PC-9 (cell line): ENCODE data around the gene ABI2. TPM values are rescaled to one million over a fixed set of nuclear protein-coding genes. Genes with fewer than 3 reads are reported as not detected.

Experiments
- BruUV-seq: library from RNA; stranded (reverse); fragments of 400-500 nt; replicated peaks from 2 replicates; lab custom pipeline; 2021; lab: Mats Ljungman, UMichigan
- CTCF ChIA-PET: fragments of 300-600 bp; sonication (Branson Sonifier 250); formaldehyde crosslinking; loops from one replicate; lab custom pipeline; 2022; ENCODE audit warnings: antibody characterized with exemption; lab: Charles Lee
- POLR2A ChIA-PET: fragments of 300-600 bp; sonication (Branson Sonifier 250); formaldehyde crosslinking; loops from one replicate; lab custom pipeline; 2022; ENCODE audit warnings: antibody characterized with exemption; ENCODE audit not compliant: unreplicated experiment; lab: Charles Lee
- DNase-seq, 2 experiments: peaks; one replicate each; pipeline versions ENCODE4 v3.0.0 to v3.0.0-alpha.2; 2015 to 2022; ENCODE audit warnings: mixed read lengths in 1 of 2
- H2AFZ ChIP-seq: fragments of 200-600 bp; sonication (generic); 2 replicates; pipeline ENCODE4 v1.8.1; 2017; ENCODE audit warnings: antibody characterized with exemption
- H3F3A ChIP-seq: fragments of 200-600 bp; sonication (generic); 2 replicates; pipeline ENCODE4 v1.8.1; 2017; ENCODE audit warnings: antibody characterized with exemption, mild to moderate bottlenecking, low read depth; ENCODE audit not compliant: insufficient read depth
- H3K27ac ChIP-seq: fragments of 200-600 bp; sonication (generic); 2 replicates; pipeline ENCODE4 v1.6.1; 2016; ENCODE audit warnings: mixed run types
- H3K27me3 ChIP-seq: fragments of 200-600 bp; sonication (generic); 2 replicates; pipeline ENCODE4 v1.6.1; 2016; ENCODE audit warnings: low read depth, mixed run types; ENCODE audit not compliant: insufficient read depth
- H3K36me3 ChIP-seq: fragments of 200-600 bp; sonication (generic); 2 replicates; pipeline ENCODE4 v1.6.1; 2016; ENCODE audit warnings: low read depth, mixed run types
- H3K4me1 ChIP-seq: fragments of 200-600 bp; sonication (generic); replicated peaks from 2 replicates; pipeline ENCODE4 v1.6.1; 2016; ENCODE audit warnings: mixed run types; ENCODE audit not compliant: insufficient read depth
- H3K4me2 ChIP-seq: fragments of 200-600 bp; sonication (generic); 2 replicates; pipeline ENCODE4 v1.6.1; 2017; ENCODE audit warnings: mixed run types
- H3K4me3 ChIP-seq: fragments of 200-600 bp; sonication (generic); 2 replicates; pipeline ENCODE4 v1.6.1; 2016; ENCODE audit warnings: mixed run types
- H3K79me2 ChIP-seq: fragments of 200-600 bp; sonication (generic); 2 replicates; pipeline ENCODE4 v1.6.1; 2017; ENCODE audit warnings: low read depth, mixed run types
- H3K9me2 ChIP-seq: fragments of 200-600 bp; sonication (generic); 2 replicates; pipeline ENCODE4 v1.8.1; 2017; ENCODE audit warnings: mild to moderate bottlenecking; ENCODE audit not compliant: insufficient read depth
- H3K9me3 ChIP-seq: fragments of 200-600 bp; sonication (generic); 2 replicates; pipeline ENCODE4 v1.8.1; 2016; ENCODE audit warnings: low read depth; ENCODE audit not compliant: insufficient read depth
- H4K20me1 ChIP-seq: fragments of 200-600 bp; sonication (generic); 2 replicates; pipeline ENCODE4 v1.8.1; 2017; ENCODE audit not compliant: insufficient read depth
- CTCF ChIP-seq: fragments of 200-600 bp; sonication (generic); conservative IDR thresholded peaks from 2 replicates; pipeline ENCODE4 v1.6.1; 2017; ENCODE audit warnings: mixed run types, antibody characterized with exemption, mild to moderate bottlenecking, moderate library complexity
- EZH2 ChIP-seq: fragments of 200-600 bp; sonication (generic); IDR thresholded peaks from 2 replicates; pipeline ENCODE4 v1.8.0; 2017; ENCODE audit warnings: antibody characterized with exemption, low read depth
- intact Hi-C: fragments of 100-400 bp; cut with micrococcal nuclease; formaldehyde crosslinking; loops from one replicate; pipeline ENCODE4 v1.10.0; 2022; ENCODE audit not compliant: unreplicated experiment
- total RNA-seq: library from RNA; stranded (reverse); gene quantifications from 2 replicates; pipeline ENCODE4 v1.2.3, GENCODE V29; 2021

The ABI2 gene
- total RNA-seq, 1 experiment from 2014 or later = 54.3 TPM

- no peaks in the 10 kb centered on the region for H3K9me3 ChIP-seq
- BruUV-seq = no TSS peak
- H3K4me2 ChIP-seq = no peak overlapping the region
- H3F3A ChIP-seq = no peaks in the 10 kb centered on the region
- no peak overlapping the region for H3K27ac ChIP-seq
- no peaks in the 10 kb centered on the region for H3K4me1 ChIP-seq
- H2AFZ ChIP-seq = no peak overlapping the region
- POLR2A ChIA-PET = interaction anchor here (0.7 kb wide), 1 partner anchor 1120 kb away, joined by 3 read pairs; no protein-coding TSS in a partner anchor
- intact Hi-C loops = no loop called here
- no peaks in the 10 kb centered on the region for H3K36me3 ChIP-seq
- no peaks in the 10 kb centered on the region for H4K20me1 ChIP-seq
- no peak overlapping the region for H3K4me3 ChIP-seq
- no peaks in the 10 kb centered on the region for H3K27me3 ChIP-seq
- no peaks in the 10 kb centered on the region for H3K79me2 ChIP-seq
- H3K9me2 ChIP-seq = no peaks in the 10 kb centered on the region
- CTCF ChIA-PET = no interaction called here
- DNase-seq = no peak
- no peak for TF ChIP-seq CTCF
- TF ChIP-seq EZH2 = no peak
These were observed 84.5 kb downstream of the ABI2 start for GRCh38 chr2:203412546-203413331.

GRCh38 chr2:203413796-203414195 is 85.6 kb downstream of the ABI2 start:
- CTCF ChIA-PET = no interaction called here

GRCh38 chr2:203418271-203418670 is 90.1 kb downstream of the ABI2 start:
- H3K27me3 ChIP-seq = no peaks in the 10 kb centered on the region
- no peak for DNase-seq
- no peaks in the 10 kb centered on the region for H3K9me3 ChIP-seq
- H3K27ac ChIP-seq = no peak overlapping the region
- H3K4me1 ChIP-seq = no peaks in the 10 kb centered on the region
- CTCF ChIA-PET = no interaction called here
- H2AFZ ChIP-seq = no peak overlapping the region
- POLR2A ChIA-PET = no interaction called here
- H3K4me2 ChIP-seq = no peak overlapping the region
- BruUV-seq = no TSS peak
- H3K79me2 ChIP-seq = no peaks in the 10 kb centered on the region
- no peaks in the 10 kb centered on the region for H3F3A ChIP-seq
- no peak for TF ChIP-seq EZH2
- no peak for TF ChIP-seq CTCF
- H3K4me3 ChIP-seq = no peak overlapping the region
- intact Hi-C loops = no loop called here
- no peaks in the 10 kb centered on the region for H3K9me2 ChIP-seq
- H4K20me1 ChIP-seq = no peaks in the 10 kb centered on the region
- H3K36me3 ChIP-seq = no peaks in the 10 kb centered on the region

More at GRCh38 chr2:203413796-203414195, 85.6 kb downstream of the ABI2 start:
- TF ChIP-seq CTCF = no peak
- TF ChIP-seq EZH2 = no peak
- Histone ChIP-seq H3K27ac (no peak overlapping the region), H3K9me3 (no peaks in the 10 kb centered on the region), H3K4me3 (no peak overlapping the region), H3K9me2 (no peaks in the 10 kb centered on the region), H3K27me3 (no peaks in the 10 kb centered on the region), H4K20me1 (no peaks in the 10 kb centered on the region), H3F3A (no peaks in the 10 kb centered on the region), H3K4me2 (no peak overlapping the region), H3K79me2 (no peaks in the 10 kb centered on the region), H3K4me1 (no peaks in the 10 kb centered on the region), H2AFZ (no peak overlapping the region), H3K36me3 (no peaks in the 10 kb centered on the region)
- BruUV-seq = no TSS peak
- intact Hi-C loops = no loop called here
- POLR2A ChIA-PET = no interaction called here
- DNase-seq = no peak
